HG02798 (cell line): ENCODE measurements around the gene WSCD2.

Experiments
- ATAC-seq: cut with Tn5 transposase; IDR thresholded peaks from one replicate; pipeline ENCODE4 v1.9.1; 2021; ENCODE audit warnings: mild to moderate bottlenecking; ENCODE audit not compliant: unreplicated experiment, poor library complexity

The WSCD2 gene

DNA sequence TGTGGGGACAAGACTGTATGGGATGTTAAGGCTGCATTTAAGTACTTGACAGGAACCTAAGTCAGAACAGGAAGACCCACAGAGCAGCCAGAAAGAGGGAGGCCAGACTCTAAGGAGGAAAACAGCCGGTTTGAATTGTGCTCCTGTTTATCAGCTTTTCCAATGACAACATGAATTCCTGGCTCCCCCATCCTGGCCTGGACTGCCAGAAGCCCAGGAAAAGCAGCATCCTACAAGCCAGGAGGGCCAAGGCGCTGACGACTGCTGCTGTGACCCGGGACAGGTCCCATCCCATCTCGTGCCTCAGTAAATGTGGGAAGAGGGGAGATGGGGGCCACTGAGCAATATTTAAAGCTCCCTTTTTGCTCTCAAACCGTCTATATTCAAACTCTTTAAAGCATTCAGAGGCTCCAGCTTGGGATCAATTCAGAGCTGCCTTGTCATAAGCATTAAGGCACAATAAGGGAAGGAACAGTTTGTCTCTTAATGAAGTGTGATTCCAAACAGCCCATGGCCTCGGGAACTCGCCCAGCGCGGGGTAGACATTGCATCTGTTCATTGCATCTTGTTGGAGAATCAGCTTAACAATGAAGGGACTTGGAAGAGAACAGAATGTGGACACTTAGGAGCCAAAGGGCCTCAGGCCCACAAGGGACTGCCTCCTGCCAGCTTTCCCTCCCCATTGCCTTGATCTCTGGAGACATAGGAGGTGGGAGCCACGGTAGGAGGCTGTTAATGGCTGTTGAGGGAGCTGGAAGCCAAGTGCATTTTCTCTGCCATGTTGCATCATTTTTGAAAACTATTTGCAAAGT lies 160.5 kb downstream of the WSCD2 start:
- ATAC-seq: no peak

DNA sequence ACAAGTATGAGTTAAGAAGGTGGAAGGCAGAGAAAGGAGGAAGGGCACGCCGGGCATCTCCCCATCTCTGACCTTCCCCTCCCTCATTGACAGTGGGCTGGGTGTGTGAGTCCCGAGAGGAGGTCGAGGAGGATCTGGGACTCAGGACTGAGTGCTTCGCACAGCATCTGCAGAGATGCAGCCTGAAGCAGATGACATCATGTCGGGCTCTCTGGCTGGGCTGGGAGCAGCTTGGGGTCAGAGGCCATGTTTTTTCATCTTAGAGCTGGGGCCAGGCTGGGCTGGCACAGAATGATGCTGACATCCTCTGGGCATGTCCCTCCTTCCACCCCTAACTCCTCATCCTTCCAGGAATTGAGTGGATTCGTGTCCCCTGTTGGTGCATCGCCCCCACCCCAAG lies 166.6 kb downstream of the WSCD2 start:
- ATAC-seq: no peak

DNA sequence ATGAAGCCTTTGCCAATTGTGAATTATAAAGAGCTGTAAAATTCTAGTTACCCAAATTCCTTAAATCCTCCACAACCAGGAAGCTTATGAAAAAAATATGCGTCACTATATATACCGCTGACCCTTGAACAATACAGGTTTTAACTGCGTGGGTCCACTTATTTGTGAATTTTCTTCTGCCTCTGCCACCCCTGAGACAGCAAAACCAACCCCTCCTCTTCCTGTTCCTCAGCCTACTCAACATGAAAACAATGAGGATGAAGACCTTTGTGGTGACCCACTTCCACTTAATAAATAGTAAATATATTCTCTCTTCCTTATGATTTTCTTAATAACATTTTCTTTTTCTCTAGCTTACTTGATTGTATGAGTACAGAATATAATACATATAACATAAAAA lies 167.9 kb downstream of the WSCD2 start:
- no peak for ATAC-seq

DNA sequence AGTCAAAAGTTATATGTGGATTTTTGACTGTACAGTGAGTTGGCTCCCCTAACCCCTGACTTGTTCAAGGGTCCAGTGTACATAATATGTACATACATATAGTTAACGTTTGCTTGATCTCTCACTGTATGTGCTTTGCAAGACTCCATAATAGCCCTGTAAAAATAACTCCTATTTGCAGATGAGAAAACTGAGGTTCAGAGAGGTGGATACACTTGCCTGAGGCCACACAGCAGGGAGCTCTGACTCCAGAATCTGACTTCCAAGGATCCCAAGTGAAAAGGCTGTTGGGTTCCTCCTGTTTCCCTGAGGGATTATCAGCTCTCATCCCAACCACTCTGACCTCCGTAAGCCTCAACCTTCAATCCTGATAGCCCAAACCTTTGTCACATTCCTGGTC lies 168.3 kb downstream of the WSCD2 start:
- ATAC-seq: no peak

DNA sequence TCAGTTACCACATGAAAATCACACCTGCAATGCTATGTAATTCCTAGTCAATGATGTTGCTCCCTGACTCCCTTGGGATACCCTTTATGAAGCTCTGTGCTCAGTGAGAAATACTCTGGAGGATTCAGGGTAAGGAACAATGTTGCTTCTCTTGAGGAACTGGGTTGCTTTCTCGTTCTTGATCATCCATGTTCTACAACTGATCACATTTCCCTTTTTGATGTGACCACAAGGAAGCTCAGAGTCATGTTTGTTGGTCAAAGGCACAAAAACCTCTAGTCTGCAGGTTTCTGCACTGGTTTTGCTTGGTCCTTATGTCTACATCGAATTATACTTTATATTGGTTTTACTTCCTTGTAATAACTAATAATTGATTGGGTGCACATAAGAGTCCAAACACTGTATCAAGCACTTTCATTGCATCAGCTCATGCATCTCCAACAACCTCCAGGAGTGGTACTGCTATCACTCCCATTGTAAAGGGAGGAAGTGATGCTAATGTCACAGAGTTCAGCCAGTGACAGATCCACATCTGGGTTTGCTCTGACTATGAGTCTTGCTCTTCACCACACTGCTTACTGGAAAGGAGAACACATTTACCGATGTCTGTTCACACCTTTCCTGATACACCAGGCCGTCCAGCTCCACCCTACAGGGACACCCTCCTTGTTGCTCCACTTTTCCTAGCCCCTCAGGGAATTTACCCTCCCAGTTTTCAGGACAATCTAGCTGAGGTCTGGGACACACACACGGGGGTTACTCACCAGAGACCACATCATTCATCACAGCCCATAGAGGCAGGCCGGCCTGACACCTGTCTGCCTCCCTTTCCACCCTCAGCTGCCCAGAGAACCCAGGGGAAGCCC lies 169.0 kb downstream of the WSCD2 start:
- no peak for ATAC-seq

DNA sequence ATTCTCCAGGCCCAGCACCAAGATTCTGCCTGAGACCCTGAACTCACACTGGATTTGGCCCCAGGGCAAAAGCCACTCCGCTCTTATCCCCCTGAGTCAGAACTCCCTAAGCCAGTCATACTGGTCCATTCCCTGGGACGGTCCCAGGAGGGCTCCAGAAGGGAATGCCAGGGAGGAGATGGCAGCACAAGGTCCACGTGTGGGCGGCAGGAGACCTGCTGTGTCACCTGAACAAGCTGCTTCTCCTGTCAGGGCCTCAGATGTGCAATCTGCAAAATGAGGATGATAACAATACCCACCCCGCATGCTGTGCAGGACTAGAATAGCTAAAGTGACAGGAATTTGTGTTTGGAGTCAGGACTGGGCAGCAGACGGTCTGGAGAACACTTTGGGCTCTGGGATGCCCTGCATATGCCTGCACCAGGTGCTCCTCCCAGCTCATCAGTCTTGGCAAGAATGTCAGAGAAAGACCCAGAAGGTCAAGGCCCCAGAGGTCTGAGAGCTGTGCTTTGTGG lies 169.7 kb downstream of the WSCD2 start:
- no peak for ATAC-seq

DNA sequence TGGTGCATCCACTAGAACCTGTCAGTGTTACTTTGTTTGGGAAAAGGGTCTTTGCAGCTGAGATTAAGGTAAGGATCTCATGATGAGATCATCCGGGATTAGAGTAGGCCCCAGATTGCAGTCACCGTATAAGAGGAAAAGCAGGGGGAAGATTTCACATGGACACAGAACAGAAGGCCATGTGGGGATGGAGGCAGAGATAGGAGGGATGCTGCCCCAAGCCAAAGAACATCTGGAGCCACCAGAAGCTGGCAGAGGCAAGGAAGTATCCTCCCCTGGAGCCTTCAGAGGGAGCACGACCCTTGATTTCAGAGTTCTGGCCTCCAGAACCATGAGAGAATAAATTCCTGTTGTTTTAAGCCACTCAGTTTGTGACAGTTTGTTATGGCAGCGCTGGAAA lies 170.4 kb downstream of the WSCD2 start:
- no peak for ATAC-seq
